ENCODE results near the gene N4BP2L2. TPM values are rescaled to one million over a fixed set of nuclear protein-coding genes. Genes with fewer than 3 reads are reported as not detected.
A peak's percentile ranks its signal among the peaks of the same experiment; 100 is the strongest.

N4BP2L2 gene
- total RNA-seq, 1 donor from 2014 or later, result 124 TPM

DNA sequence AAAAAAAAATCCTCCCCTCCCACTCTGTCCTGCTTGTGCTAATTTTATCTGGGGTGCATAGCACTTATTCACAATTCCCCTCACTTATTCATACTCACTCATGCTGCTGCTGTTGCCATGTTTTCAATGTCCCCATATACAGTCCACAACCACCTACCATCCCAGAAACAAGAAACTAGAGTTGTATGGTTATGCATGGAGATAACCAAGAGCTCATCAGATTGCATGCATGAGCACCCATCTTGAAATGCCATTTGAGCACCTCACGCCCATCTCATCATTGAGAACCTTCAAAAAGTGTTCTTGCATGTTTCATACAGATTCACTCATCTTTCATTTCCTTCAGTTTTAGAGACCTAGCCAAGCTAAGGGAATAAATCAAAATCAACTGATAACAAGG is 15.1 kb upstream of the N4BP2L2 start:
- TF ChIP-seq, protein P1, sequence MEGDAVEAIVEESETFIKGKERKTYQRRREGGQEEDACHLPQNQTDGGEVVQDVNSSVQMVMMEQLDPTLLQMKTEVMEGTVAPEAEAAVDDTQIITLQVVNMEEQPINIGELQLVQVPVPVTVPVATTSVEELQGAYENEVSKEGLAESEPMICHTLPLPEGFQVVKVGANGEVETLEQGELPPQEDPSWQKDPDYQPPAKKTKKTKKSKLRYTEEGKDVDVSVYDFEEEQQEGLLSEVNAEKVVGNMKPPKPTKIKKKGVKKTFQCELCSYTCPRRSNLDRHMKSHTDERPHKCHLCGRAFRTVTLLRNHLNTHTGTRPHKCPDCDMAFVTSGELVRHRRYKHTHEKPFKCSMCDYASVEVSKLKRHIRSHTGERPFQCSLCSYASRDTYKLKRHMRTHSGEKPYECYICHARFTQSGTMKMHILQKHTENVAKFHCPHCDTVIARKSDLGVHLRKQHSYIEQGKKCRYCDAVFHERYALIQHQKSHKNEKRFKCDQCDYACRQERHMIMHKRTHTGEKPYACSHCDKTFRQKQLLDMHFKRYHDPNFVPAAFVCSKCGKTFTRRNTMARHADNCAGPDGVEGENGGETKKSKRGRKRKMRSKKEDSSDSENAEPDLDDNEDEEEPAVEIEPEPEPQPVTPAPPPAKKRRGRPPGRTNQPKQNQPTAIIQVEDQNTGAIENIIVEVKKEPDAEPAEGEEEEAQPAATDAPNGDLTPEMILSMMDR (conservative IDR thresholded peaks at IDR 0.05), result no peak
- Mint-ChIP-seq H3K27ac (no peak overlapping the region), H3K36me3 (no peaks in the 10 kb centered on the region), H3K27me3 (no peaks in the 10 kb centered on the region), H3K9me3 (no peaks in the 10 kb centered on the region), H3K4me3 (no peak overlapping the region), H3K4me1 (ENCODE audit: unreplicated experiment) (no peaks in the 10 kb centered on the region)
- no peak for DNase-seq (ENCODE audit: extremely low spot score, unreplicated experiment)

- no peak for DNase-seq (ENCODE audit: extremely low spot score, unreplicated experiment)
- no peaks in the 10 kb centered on the region for H3K9me3 Mint-ChIP-seq
- no peak overlapping the region for H3K27ac Mint-ChIP-seq
- no peaks in the 10 kb centered on the region for H3K4me1 Mint-ChIP-seq (ENCODE audit: unreplicated experiment)
- H3K36me3 Mint-ChIP-seq, result no peaks in the 10 kb centered on the region
- H3K27me3 Mint-ChIP-seq, result peaks cover 4% of the 10 kb centered on the region
- H3K4me3 Mint-ChIP-seq, result no peak overlapping the region
- TF ChIP-seq, protein P1 (conservative IDR thresholded peaks at IDR 0.05), result no peak
Observed at GRCh38 chr13:32549788-32550187, 11.2 kb upstream of the N4BP2L2 start.

- TF ChIP-seq, protein P1 (conservative IDR thresholded peaks at IDR 0.05), result no peak
- H3K9me3 Mint-ChIP-seq, result no peaks in the 10 kb centered on the region
Observed at GRCh38 chr13:32548837-32549236, 10.2 kb upstream of the N4BP2L2 start.

GRCh38 chr13:32545083-32545482 is 6.5 kb upstream of the N4BP2L2 start:
- H3K4me3 Mint-ChIP-seq, result no peak overlapping the region
- H3K36me3 Mint-ChIP-seq, result no peaks in the 10 kb centered on the region
- H3K9me3 Mint-ChIP-seq, result no peaks in the 10 kb centered on the region
- H3K27me3 Mint-ChIP-seq, result peaks cover 4% of the 10 kb centered on the region
- TF ChIP-seq, protein P1 (conservative IDR thresholded peaks at IDR 0.05), result no peak
- no peak overlapping the region for H3K27ac Mint-ChIP-seq
- no peaks in the 10 kb centered on the region for H3K4me1 Mint-ChIP-seq (ENCODE audit: unreplicated experiment)
- no peak for DNase-seq (ENCODE audit: extremely low spot score, unreplicated experiment)

More at GRCh38 chr13:32548837-32549236, 10.2 kb upstream of the N4BP2L2 start:
- H3K4me1 Mint-ChIP-seq (ENCODE audit: unreplicated experiment), result no peaks in the 10 kb centered on the region
- no peak for DNase-seq (ENCODE audit: extremely low spot score, unreplicated experiment)
- H3K36me3 Mint-ChIP-seq, result no peaks in the 10 kb centered on the region
- H3K4me3 Mint-ChIP-seq, result no peak overlapping the region
- no peak overlapping the region for H3K27ac Mint-ChIP-seq
- H3K27me3 Mint-ChIP-seq, result peaks cover 4% of the 10 kb centered on the region

DNA sequence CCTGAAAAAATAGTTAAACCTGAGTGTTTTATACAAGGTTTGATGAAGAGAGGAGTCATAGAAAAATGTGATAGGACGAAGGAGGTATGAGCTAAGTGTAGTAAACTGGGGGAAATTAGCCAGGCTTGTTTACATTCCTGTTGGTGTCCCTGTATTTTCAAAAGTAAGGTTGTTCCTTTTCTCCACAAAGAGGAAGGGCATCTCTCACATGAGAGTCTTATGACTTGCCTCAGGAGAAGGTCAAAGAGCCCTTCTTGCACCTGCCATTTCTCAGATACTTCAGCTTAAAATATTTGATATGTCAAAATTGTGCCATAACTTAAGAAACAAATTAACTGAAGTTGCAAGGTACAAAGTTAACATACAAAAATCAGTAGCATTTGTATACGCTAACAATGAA is 3.6 kb upstream of the N4BP2L2 start:
- Mint-ChIP-seq H3K4me1 (ENCODE audit: unreplicated experiment) (no peaks in the 10 kb centered on the region), H3K27ac (no peak overlapping the region), H3K27me3 (peaks cover 4% of the 10 kb centered on the region), H3K36me3 (no peaks in the 10 kb centered on the region), H3K9me3 (no peaks in the 10 kb centered on the region), H3K4me3 (no peak overlapping the region)
- TF ChIP-seq, protein P1 (conservative IDR thresholded peaks at IDR 0.05), result no peak
- DNase-seq (ENCODE audit: extremely low spot score, unreplicated experiment), result no peak

- Mint-ChIP-seq H3K27ac (peak overlapping the region; percentile 98), H3K36me3 (peaks cover 32% of the 10 kb centered on the region), H3K4me3 (peak overlapping the region; percentile 99), H3K4me1 (ENCODE audit: unreplicated experiment) (peaks cover 15% of the 10 kb centered on the region), H3K9me3 (no peaks in the 10 kb centered on the region), H3K27me3 (no peaks in the 10 kb centered on the region)
- DNase-seq (ENCODE audit: extremely low spot score, unreplicated experiment), result no peak
- TF ChIP-seq, protein P1 (conservative IDR thresholded peaks at IDR 0.05), result no peak
Observed at GRCh38 chr13:32538143-32538620, 413 bp downstream of the N4BP2L2 start.

Measured in type B pancreatic cell (in vitro differentiated cells).